Fibroblast of lung (primary cell): ENCODE measurements around the gene SWT1.

Experiments used
- EZH2 ChIP-seq: IDR thresholded peaks from 2 replicates; pipeline ENCODE4 v1.5.1; 2012; ENCODE audit warnings: low read length, control low read depth, mild to moderate bottlenecking; ENCODE audit errors: missing control alignments
- TF ChIP-seq, protein P1 (sequence below), 2 donors: IDR thresholded peaks in 1 of 2; conservative IDR thresholded peaks in 1 of 2; 1 replicate in 1 of 2; 2 replicates in 1 of 2; pipeline ENCODE4 v1.5.1; 2011 to 2012; ENCODE audit warnings: low read length in 2 of 2, control low read depth in 1 of 2, inconsistent platforms in 1 of 2, low read depth in 1 of 2, mild to moderate bottlenecking in 1 of 2

DNA sequence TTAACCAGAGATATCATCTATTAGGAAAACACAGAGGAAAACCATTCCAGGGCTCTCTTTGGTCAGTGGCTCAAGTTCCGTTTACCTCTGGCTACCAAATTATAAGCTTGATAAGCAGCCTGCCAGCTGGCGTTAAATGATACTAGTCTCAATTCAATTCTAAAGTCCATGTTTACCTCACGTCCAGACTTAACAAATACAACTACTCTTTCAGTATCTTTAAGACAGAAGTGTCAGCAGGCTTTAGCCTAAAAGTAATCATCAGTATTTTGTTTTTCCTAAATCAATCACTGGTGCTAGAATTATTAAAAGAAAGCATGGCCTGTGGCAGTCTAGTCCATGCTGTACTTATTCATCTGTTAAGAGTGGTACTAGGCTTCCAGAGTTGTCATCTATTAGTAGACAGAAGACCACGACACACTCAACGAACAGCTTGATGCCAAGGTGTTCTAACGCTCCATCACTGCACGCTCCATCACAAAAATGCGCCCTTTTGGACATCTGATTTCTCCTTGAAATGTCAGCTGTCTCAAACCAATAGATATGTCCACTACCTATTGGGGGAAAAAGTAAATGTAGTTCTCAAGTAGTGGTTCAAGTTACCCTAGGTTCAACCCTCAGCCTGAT lies 158.6 kb downstream of the SWT1 start:
- TF ChIP-seq, protein P1, sequence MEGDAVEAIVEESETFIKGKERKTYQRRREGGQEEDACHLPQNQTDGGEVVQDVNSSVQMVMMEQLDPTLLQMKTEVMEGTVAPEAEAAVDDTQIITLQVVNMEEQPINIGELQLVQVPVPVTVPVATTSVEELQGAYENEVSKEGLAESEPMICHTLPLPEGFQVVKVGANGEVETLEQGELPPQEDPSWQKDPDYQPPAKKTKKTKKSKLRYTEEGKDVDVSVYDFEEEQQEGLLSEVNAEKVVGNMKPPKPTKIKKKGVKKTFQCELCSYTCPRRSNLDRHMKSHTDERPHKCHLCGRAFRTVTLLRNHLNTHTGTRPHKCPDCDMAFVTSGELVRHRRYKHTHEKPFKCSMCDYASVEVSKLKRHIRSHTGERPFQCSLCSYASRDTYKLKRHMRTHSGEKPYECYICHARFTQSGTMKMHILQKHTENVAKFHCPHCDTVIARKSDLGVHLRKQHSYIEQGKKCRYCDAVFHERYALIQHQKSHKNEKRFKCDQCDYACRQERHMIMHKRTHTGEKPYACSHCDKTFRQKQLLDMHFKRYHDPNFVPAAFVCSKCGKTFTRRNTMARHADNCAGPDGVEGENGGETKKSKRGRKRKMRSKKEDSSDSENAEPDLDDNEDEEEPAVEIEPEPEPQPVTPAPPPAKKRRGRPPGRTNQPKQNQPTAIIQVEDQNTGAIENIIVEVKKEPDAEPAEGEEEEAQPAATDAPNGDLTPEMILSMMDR (conservative IDR thresholded peaks at IDR 0.05 in 1 of 2, IDR thresholded peaks at IDR 0.05 in 1 of 2; ENCODE audit: low read depth in 1 of 2, low read length in 2 of 2), result no peak
- no peak for TF ChIP-seq EZH2
